ENCODE results near the gene ACOT11. TPM values are rescaled to one million over a fixed set of nuclear protein-coding genes. Genes with fewer than 3 reads are reported as not detected.

ACOT11 gene
- total and polyA plus RNA-seq, 2 experiments from 2014 or later = 23.8 to 33.4 TPM

DNA sequence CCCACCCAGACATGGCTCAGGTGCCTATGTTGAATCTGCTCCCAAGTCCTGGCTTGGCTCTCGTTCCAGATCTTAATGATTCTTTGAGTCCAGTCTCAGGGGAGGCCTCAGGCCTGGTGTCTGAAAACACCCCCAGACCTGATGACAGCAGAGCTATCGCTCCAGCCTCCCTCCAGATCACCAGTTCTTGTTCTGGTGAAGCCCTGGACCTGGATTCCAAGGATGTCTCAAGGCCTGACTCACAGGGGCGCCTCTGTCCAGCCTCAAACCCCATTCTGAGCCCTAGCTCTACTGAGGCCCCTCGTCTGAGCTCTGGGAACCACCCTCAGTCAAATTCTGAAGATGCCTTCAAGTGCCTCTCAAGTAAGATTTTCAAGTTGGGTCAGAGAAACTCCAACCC is 105.0 kb downstream of the ACOT11 start:
- Histone ChIP-seq H3K4me3 (no peak overlapping the region), H3K27me3 (no peaks in the 10 kb centered on the region), H3K9me3 (ENCODE audit: low read depth) (no peaks in the 10 kb centered on the region), H3K4me1 (ENCODE audit: low read depth) (no peaks in the 10 kb centered on the region), H3K36me3 (no peaks in the 10 kb centered on the region), H3K27ac (no peak overlapping the region)
- DNase-seq (ENCODE audit: low read depth in 1 of 2, low spot score in 1 of 2) = peak in 1 of 2 donors; percentile 2
- TF ChIP-seq, protein P1, sequence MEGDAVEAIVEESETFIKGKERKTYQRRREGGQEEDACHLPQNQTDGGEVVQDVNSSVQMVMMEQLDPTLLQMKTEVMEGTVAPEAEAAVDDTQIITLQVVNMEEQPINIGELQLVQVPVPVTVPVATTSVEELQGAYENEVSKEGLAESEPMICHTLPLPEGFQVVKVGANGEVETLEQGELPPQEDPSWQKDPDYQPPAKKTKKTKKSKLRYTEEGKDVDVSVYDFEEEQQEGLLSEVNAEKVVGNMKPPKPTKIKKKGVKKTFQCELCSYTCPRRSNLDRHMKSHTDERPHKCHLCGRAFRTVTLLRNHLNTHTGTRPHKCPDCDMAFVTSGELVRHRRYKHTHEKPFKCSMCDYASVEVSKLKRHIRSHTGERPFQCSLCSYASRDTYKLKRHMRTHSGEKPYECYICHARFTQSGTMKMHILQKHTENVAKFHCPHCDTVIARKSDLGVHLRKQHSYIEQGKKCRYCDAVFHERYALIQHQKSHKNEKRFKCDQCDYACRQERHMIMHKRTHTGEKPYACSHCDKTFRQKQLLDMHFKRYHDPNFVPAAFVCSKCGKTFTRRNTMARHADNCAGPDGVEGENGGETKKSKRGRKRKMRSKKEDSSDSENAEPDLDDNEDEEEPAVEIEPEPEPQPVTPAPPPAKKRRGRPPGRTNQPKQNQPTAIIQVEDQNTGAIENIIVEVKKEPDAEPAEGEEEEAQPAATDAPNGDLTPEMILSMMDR (IDR thresholded peaks at IDR 0.05; ENCODE audit: low read depth, low read length) = no peak

DNA sequence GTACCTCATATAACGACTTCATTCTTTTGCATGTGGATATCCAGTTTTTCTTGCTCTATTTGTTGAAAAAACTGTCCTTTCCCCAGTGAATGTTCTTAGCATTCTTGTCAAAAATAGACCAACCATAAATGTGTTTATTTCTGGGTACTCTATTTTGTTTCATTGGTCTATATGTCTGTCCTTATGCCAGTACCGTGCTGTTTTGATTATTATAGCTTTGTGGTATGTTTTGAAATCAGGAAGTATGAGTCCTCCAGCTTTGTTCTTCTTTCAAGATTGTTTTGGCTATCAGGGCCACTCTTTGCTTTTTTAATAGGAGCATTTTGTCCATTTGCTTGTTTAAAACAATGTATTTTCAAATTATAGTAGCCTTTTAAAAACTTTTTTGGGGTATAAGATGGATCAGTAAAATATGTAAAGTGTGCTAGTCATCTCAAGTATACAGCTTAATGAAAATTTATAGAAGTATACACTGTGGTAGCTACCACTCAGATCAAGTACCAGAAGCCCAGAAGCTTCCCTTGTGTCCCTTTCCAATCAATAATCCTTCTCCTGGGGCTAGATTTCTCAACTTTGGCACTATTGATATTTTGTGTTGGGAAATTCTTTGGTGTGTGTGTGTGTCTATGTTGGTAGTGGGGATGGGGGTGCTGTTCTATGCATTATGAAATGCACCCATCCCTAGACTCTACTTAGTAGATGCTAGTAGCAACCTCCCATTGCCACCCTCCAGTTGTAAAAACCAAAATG is 110.3 kb downstream of the ACOT11 start:
- H3K27ac ChIP-seq = no peak overlapping the region
- H3K36me3 ChIP-seq = no peaks in the 10 kb centered on the region
- DNase-seq (ENCODE audit: low read depth in 1 of 2, low spot score in 1 of 2) = no peak
- H3K27me3 ChIP-seq = no peaks in the 10 kb centered on the region
- no peak overlapping the region for H3K4me3 ChIP-seq
- TF ChIP-seq, protein P1 (IDR thresholded peaks at IDR 0.05; ENCODE audit: low read depth, low read length) = no peak
- no peaks in the 10 kb centered on the region for H3K9me3 ChIP-seq (ENCODE audit: low read depth)
- H3K4me1 ChIP-seq (ENCODE audit: low read depth) = no peaks in the 10 kb centered on the region

Other genes with a start within 250 kb of the ACOT11 start
- gene SSBP3, start 141.8 kb upstream of the ACOT11 start, total RNA-seq = 81.0 and 90.6 TPM in 2 replicates
- 40.2 and 56.0 TPM in 2 replicates for gene SSBP3, start 141.8 kb upstream of the ACOT11 start, polyA plus RNA-seq
- gene FAM151A, start 75.3 kb downstream of the ACOT11 start, total RNA-seq = 0.07 and 0.21 TPM in 2 replicates
- 0.18 and 0.32 TPM in 2 replicates for gene FAM151A, start 75.3 kb downstream of the ACOT11 start, polyA plus RNA-seq
- gene MROH7, start 93.6 kb downstream of the ACOT11 start, total RNA-seq = 9.4 and 22.4 TPM in 2 replicates
- 7.0 and 10.0 TPM in 2 replicates for gene MROH7, start 93.6 kb downstream of the ACOT11 start, polyA plus RNA-seq
- 19.8 and 20.5 TPM in 2 replicates for gene TTC4, start 167.6 kb downstream of the ACOT11 start, total RNA-seq
- gene TTC4, start 167.6 kb downstream of the ACOT11 start, polyA plus RNA-seq = 23.5 and 26.0 TPM in 2 replicates
- gene PARS2, start 216.3 kb downstream of the ACOT11 start, total RNA-seq = 11.9 and 12.0 TPM in 2 replicates
- gene PARS2, start 216.3 kb downstream of the ACOT11 start, polyA plus RNA-seq = 15.5 and 17.7 TPM in 2 replicates